HG02870 (cell line): ENCODE results near the gene GSC2.
"Not testable (repeated sequence)": the region's sequence is repeated elsewhere in the genome, so short reads cannot be mapped to it uniquely, and the experiment has no call there.

Experiments used
- ATAC-seq: cut with Tn5 transposase; IDR thresholded peaks from one replicate; pipeline ENCODE4 v1.9.1; 2021; ENCODE audit warnings: mild to moderate bottlenecking, moderate library complexity; ENCODE audit not compliant: unreplicated experiment

GSC2 gene

DNA sequence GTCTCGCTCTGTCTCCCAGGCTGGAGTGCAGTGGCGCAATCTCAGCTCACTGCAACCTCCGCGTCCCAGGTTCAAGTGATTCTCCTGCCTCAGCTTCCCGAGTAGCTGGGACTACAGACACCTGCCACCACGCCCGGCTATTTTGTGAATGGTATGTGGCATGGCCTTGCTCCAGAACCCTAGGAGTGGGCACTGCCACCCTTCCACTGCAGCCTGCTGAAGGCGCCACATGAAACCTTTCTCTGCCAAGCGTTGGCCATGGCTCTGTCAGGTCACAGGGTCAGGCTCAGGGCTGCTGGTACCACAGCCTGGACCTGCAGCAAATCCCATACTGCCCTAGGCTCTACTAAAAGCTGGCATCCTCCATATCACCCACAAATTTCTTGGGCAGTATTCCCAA is 6.0 kb upstream of the GSC2 start:
- not testable (repeated sequence) for ATAC-seq

DNA sequence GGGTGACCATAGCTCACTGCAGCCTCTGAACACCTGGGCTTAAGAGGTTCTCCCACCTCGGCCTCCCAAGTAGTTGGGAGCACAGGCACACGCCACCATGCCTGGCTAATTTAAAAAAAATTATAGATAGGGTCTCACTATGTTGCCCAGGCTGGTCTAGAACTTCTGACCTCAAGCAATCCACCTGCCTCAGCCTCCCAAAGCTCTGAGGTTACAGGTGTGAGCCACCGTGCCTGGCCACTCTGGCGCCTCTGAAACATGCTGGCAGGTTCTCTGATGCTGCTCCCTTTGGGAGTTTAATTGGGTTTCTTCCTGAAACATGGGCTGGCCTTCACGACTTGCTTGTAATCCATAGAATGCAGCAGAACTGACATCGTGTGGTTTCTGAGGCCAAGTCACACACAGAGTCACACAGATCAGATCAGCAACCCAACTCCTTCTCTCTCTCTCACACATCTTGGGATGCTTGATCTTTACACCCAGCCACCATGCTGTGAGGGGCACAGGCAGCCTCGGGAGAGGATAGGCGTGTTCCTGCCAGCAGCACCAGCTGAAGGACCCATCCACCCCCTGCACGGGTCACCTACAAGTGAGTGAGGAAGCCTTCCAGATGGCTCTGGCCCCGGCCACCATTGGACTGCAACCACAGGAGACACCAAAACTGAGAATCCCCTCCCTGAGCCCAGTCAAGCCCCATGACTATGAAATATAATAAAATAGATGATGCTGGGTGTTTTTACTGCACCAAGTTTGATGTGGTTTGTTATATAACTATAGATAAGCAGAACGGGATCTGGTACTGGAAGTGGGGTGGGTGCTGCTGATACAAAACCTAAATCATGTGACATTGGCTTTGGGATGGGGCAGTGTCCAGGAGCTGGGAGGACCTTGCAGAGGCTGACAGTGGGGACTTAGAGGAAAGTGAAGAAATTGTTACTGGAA is 3.1 kb upstream of the GSC2 start:
- ATAC-seq = no peak

DNA sequence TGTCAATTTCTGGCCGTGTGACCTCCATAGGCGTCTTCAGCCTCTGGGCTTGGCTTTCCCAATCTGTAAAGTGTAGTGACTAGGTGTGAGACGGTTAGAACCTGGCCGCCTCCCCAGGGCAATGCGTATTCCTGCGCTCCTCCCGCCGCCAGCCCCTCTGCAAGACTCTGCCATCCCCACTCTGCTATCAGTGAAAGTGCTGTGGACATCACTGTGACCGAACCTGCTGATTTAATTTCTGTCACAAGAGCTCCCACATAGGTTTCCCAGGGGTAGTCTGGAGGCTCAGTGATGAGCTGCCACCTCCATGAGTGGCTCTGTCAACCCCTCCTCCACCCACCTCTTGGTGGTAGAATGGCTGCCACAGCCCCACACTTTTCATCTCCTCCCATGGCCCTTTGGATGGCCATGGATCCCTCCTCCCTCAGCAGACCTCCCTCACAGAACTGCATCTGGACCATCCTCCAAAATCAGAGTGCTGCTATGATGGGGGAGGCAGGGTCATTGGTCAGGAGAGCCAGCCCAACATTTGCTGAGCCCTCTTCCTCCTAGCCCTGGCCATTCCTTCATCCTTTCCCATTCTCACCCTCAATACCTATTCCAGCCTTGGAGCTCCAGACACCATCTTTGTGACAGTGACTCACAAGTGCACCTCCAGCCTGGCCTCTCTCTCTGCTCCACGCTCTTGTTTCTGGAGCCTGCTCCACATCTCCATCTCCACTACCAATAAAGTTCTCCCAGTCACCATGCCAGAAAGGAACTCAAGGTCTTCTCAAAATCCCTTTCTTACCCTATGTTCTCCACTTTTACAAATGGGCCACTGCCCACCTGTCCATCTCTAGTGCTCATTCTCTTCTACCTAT is 1.5 kb upstream of the GSC2 start:
- ATAC-seq = no peak

DNA sequence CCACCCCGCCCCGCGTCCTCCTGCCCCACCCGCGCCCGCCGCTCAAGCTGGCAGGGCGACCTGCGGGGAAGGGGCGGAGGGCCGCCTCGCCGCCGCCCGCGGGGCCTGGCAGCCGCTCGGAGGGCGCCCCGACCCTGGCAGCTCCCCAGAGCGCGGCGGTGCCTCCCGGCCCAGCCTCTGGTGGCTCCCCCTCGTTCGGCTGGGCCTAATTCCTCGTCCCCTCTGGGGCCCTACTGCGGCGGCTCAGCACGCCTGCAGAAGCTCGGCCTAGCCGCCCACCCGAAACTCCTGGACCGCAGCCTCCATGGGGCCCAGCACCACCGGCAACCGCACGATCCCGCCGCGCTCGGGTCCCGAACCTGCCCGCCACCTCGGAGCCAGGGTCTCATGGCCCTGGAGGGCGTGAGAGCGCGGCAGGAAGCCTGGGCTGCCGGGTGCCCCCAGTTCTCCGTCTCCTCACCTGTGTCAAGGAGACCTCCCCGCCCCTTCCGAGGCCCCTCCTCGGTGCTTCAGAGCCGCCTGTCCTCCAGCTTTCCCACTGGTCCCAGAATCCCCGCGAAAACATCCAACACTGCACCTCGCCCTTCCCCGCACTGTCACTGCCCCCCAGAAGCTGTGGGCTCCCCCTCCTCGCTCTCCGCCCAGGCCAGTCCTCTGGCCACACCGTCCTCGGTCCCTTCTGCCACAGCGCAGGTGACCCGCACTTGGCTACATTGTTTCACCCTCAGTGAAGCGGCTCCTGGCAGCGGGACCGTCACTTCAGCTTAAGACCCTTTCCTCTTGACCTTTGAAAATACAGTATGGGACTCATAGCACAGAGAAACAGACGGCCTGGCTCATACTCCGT is 613 bp upstream of the GSC2 start:
- no peak for ATAC-seq

- ATAC-seq = no peak
Measured at GRCh38 chr22:19149047-19149883, 827 bp downstream of the GSC2 start.

DNA sequence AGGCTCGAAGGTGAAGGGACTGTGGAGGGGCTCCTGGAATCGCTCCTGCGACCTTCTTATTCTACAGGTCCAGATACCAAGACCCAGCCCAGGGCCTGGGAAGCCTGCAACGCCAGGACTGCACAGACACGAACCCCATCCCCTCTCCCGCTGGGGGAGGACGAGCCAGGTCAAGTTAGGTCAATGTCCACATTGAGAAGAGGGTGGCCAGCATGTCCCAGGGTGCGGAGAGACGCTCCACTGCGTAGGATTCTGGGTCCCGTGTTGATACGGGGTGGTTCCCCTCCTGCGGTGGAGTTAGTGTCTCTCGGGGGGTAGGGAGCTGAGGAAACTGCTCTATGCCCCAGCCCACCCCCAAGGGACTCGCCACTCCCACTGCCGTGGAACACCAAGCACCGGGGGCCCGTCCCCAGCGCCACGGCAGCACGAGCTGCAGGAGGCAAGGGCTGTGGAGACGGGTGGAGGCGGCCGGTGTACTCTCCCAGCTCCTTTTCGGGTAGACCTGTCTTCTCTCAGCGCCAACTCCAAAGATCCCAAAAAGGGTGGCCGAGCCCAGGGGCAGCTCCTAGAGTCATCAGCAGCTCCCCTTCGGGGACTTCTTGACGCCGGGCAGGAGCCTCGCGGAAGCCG is 1.6 kb downstream of the GSC2 start:
- no peak for ATAC-seq

GRCh38 chr22:19147195-19147780 is 2.8 kb downstream of the GSC2 start:
- no peak for ATAC-seq

DNA sequence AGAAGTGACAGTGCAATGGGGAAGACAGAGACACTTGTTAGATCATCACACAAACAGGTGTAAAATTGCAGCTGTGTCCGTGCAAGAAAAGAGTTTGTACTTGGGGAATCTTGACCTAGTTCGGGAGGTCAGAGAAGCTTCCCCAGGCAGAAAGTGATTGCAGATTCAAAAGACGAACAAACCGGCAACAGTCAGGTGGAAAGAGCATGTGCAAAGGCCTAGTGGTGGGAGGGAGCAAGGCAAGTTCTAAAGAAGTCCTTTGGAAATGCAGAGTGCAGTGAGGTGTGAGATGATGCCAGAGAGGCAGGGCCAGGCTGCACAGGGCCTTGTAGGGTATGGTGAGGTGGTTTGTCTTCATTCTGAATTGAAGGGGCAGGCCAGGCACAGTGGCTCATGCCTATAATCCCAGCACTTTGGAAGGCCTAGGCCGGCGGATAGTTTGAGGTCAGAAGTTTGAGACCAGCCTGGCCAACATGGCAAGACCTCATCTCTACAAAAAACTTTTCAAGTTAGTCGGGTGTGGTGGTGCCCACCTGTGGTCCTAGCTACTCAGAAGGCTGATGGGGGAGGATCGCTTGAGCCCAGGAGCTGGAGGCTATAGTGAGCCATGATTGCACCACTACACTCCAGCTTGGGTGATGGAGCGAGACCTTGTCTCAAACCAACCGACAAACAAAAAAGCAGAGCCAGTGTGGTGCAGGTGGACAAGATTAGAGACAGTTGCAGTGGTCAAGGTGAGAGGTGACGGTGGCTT is 3.7 kb downstream of the GSC2 start:
- ATAC-seq = no peak

- ATAC-seq = no peak
Measured at GRCh38 chr22:19143967-19144400, 6.1 kb downstream of the GSC2 start.

DNA sequence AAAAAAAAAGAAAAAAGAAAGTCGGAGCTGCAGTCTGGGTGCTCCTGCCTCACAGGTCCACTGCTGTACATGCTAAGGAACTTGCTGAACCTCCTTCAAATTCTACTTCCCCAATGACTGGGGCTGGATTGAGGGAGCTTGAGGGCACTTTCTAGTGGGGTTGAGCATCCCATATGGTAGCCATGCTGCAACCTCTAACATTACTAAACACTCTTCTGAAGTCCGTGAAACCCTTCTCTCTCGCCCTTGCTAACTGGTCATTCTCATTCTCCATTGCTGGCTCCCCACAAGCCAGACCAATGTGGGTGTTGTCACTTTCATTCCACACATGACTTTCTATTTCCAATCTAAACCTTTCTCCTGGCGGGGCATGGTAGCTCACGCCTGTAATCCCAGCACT is 6.9 kb downstream of the GSC2 start:
- ATAC-seq = no peak

- no peak for ATAC-seq
Measured at GRCh38 chr22:19142394-19142793, 7.7 kb downstream of the GSC2 start.

DNA sequence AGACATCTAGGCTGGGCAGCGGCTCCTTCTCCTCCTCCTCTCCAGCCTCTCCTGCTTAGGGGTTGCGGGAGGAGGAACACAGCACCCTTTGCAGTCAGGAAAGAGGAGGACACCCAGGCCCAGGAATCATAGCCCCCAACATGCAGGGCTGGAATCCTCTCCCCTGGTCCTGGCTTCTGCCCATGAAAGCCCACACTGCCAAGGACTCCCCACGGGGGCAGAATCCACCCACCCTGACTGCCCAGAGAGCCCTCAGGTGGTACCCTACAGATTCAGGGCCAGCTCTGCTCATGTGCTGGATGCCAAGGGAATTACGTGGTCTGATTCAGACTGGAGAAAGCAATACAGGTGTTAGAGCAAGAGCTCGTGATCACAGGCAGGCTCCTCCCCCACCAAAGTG is 10.1 kb downstream of the GSC2 start:
- ATAC-seq = no peak

GRCh38 chr22:19139001-19139356 is 11.1 kb downstream of the GSC2 start:
- ATAC-seq = no peak

- ATAC-seq = no peak
Measured at GRCh38 chr22:19138217-19139000, 11.7 kb downstream of the GSC2 start.

DNA sequence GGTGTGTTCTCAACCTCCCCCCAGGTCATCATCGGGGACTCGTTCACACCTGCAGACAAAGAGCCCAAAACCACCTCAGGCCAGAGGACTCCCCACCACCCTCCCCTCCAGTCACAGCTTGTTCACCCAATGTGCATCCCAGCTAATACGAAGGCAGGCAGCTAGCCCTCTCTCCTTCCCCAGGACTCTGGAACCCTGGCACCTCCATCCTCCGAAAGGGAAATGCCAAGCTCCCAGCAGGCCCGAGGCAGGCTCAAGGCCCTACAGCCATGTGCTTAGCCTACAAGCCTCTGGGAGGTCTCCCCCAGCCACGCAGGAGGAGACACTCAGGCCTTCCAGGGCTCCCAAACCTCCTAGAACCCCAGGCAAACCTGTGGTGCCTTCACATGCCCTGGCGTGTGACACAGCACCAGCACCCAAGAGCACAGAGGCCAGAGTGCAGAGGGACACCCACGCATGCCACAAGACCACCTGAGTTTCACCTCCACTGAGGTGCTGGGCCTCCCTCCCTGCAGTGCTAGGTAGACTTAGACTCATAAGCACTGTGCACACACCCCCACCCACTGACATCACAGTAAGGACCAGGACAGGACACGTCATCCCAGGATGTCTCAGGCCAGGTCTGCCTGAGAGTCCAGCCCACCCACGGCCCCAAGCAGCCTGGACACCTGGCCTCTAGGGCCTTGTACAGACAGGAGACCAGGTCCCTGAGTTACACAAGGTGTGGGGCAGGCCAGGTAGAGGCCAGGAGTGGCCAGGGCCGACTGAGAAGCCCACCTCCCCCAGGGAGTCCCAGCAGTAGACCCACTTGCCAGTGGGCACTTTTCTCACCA is 12.5 kb downstream of the GSC2 start:
- no peak for ATAC-seq

DNA sequence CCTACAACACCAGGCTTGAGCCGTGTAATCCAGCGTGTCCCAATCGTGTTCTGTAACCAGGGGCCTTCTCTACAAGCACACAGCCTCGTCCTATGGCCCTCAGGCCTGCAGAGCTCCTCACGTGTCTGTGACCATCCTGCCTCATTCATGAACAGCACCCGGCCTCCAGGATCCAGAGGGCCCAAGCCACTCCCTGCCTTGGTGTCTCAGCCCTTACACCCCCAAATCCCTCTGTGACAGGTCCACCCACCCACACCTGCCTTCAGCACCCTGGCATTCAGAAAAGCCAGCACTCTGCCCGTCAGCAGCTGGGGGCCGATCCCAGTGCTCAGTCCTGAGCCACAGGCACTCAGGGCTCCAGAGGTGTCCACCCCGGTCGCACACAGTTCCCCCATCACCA is 13.2 kb downstream of the GSC2 start:
- no peak for ATAC-seq

DNA sequence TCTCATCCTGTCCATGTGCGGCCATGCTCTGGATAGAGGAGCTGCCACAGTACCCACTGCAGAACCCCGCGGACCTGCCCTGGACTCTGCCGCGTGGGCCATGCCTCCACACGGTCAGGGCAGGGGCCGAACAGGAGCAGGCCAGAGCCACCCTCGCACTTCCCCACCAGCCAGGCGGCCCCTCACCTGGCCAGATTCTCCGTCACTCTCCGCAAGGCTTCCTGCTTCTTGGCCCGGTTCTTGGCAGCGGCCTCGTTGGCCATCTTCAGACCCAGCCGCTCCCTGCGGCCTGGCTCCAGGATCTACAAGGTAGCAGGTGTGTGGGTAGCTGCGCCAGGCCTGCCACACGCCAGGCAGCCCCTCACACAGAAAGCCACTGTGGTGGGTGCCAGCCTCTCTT is 15.2 kb downstream of the GSC2 start:
- no peak for ATAC-seq
